Measurements from ENCODE around the gene PRKD2.

GRCh38 chr19:46629546-46630025, 87.3 kb downstream of the PRKD2 start:
- TF ChIP-seq CTCF (IDR thresholded peaks at IDR 0.05) (no peak), POLR2AphosphoS5 (IDR thresholded peaks at IDR 0.05; ENCODE audit: insufficient read depth in 1 of 2, low read depth in 1 of 2) (no peak)
